Measurements from ENCODE around the gene PROK1.

The PROK1 gene

GRCh38 chr1:110463725-110464124 is 12.8 kb downstream of the PROK1 start:
- Histone ChIP-seq H3K27me3 (ENCODE audit: insufficient read depth, low read length, poor library complexity) (peaks cover 13% of the 10 kb centered on the region), H3K27ac (ENCODE audit: low read length) (no peak overlapping the region), H3K4me1 (ENCODE audit: insufficient read depth, low read length) (no peaks in the 10 kb centered on the region), H2AFZ (ENCODE audit: low read depth, low read length) (no peak overlapping the region), H3K4me2 (ENCODE audit: insufficient read depth, low read length) (no peak overlapping the region), H3K36me3 (ENCODE audit: insufficient read depth, low read length) (no peaks in the 10 kb centered on the region), H4K20me1 (ENCODE audit: insufficient read depth, low read length) (no peaks in the 10 kb centered on the region), H3K9me3 (ENCODE audit: insufficient read depth, low read length, severe bottlenecking) (no peaks in the 10 kb centered on the region), H3K4me3 (ENCODE audit: low read depth in 1 of 2, low read length in 2 of 2) (no peak overlapping the region), H3K79me2 (ENCODE audit: insufficient read depth, low read length) (no peaks in the 10 kb centered on the region), H3K9ac (ENCODE audit: low read depth, low read length) (no peak overlapping the region)
- ATAC-seq (ENCODE audit: insufficient read depth, low read depth) (no peak), DNase-seq (no peak)
- TF ChIP-seq CTCF (IDR thresholded peaks at IDR 0.05; ENCODE audit: borderline replicate concordance, extremely low read depth, low read length, poor library complexity, severe bottlenecking) (no peak), EZH2 (IDR thresholded peaks at IDR 0.05; ENCODE audit: borderline replicate concordance, low read depth, low read length, severe bottlenecking) (no peak)

- H3K27me3 ChIP-seq (ENCODE audit: insufficient read depth, low read length, poor library complexity): peaks cover 17% of the 10 kb centered on the region
- no peaks in the 10 kb centered on the region for H3K4me1 ChIP-seq (ENCODE audit: insufficient read depth, low read length)
- no peak overlapping the region for H3K4me2 ChIP-seq (ENCODE audit: insufficient read depth, low read length)
- no peak overlapping the region for H3K9ac ChIP-seq (ENCODE audit: low read depth, low read length)
- TF ChIP-seq EZH2 (IDR thresholded peaks at IDR 0.05; ENCODE audit: borderline replicate concordance, low read depth, low read length, severe bottlenecking) (no peak), CTCF (IDR thresholded peaks at IDR 0.05; ENCODE audit: borderline replicate concordance, extremely low read depth, low read length, poor library complexity, severe bottlenecking) (no peak)
- H3K79me2 ChIP-seq (ENCODE audit: insufficient read depth, low read length): no peaks in the 10 kb centered on the region
- no peaks in the 10 kb centered on the region for H4K20me1 ChIP-seq (ENCODE audit: insufficient read depth, low read length)
- no peaks in the 10 kb centered on the region for H3K9me3 ChIP-seq (ENCODE audit: insufficient read depth, low read length, severe bottlenecking)
- DNase-seq: no peak
- H3K36me3 ChIP-seq (ENCODE audit: insufficient read depth, low read length): no peaks in the 10 kb centered on the region
- no peak overlapping the region for H3K27ac ChIP-seq (ENCODE audit: low read length)
- no peak overlapping the region for H2AFZ ChIP-seq (ENCODE audit: low read depth, low read length)
- ATAC-seq (ENCODE audit: insufficient read depth, low read depth): no peak
- H3K4me3 ChIP-seq (ENCODE audit: low read depth in 1 of 2, low read length in 2 of 2): no peak overlapping the region
Observed at GRCh38 chr1:110464340-110464739, 13.4 kb downstream of the PROK1 start.

- Histone ChIP-seq H2AFZ (ENCODE audit: low read depth, low read length) (no peak overlapping the region), H3K4me2 (ENCODE audit: insufficient read depth, low read length) (no peak overlapping the region), H3K79me2 (ENCODE audit: insufficient read depth, low read length) (no peaks in the 10 kb centered on the region), H3K9ac (ENCODE audit: low read depth, low read length) (no peak overlapping the region), H3K4me3 (ENCODE audit: low read depth in 1 of 2, low read length in 2 of 2) (no peak overlapping the region), H4K20me1 (ENCODE audit: insufficient read depth, low read length) (no peaks in the 10 kb centered on the region), H3K4me1 (ENCODE audit: insufficient read depth, low read length) (no peaks in the 10 kb centered on the region), H3K36me3 (ENCODE audit: insufficient read depth, low read length) (no peaks in the 10 kb centered on the region), H3K27ac (ENCODE audit: low read length) (no peak overlapping the region), H3K27me3 (ENCODE audit: insufficient read depth, low read length, poor library complexity) (peaks cover 24% of the 10 kb centered on the region), H3K9me3 (ENCODE audit: insufficient read depth, low read length, severe bottlenecking) (no peaks in the 10 kb centered on the region)
- DNase-seq (no peak), ATAC-seq (ENCODE audit: insufficient read depth, low read depth) (no peak)
- TF ChIP-seq EZH2 (IDR thresholded peaks at IDR 0.05; ENCODE audit: borderline replicate concordance, low read depth, low read length, severe bottlenecking) (no peak), CTCF (IDR thresholded peaks at IDR 0.05; ENCODE audit: borderline replicate concordance, extremely low read depth, low read length, poor library complexity, severe bottlenecking) (peak; percentile 10)
Observed at GRCh38 chr1:110465038-110465813, 14.3 kb downstream of the PROK1 start.
